Measurements from ENCODE around the gene EHMT2.
A peak's percentile ranks its signal among the peaks of the same experiment; 100 is the strongest.

- no peak for TF ChIP-seq CTCF (conservative IDR thresholded peaks at IDR 0.05; ENCODE audit: low read depth, low read length)
- no peak for TF ChIP-seq FOS (IDR thresholded peaks at IDR 0.05; ENCODE audit: low read depth, low read length)
- TF ChIP-seq ELK1 (IDR thresholded peaks at IDR 0.05; ENCODE audit: borderline replicate concordance, low read depth, low read length), result no peak
- peak; percentile 99 for TF ChIP-seq POLR2A (IDR thresholded peaks at IDR 0.05; ENCODE audit: low read depth, low read length)
- TF ChIP-seq NFE2L2 (IDR thresholded peaks at IDR 0.05; ENCODE audit: low read depth, low read length), result no peak
- no peak for TF ChIP-seq SMC3 (IDR thresholded peaks at IDR 0.05; ENCODE audit: low read depth, low read length)
- TF ChIP-seq RCOR1 (IDR thresholded peaks at IDR 0.05; ENCODE audit: insufficient replicate concordance, low read length), result no peak
- TF ChIP-seq CEBPB (IDR thresholded peaks at IDR 0.05; ENCODE audit: low read depth, low read length), result peak; percentile 32; the same call in 1 of the 2 replicates
- TF ChIP-seq USF2 (IDR thresholded peaks at IDR 0.05; ENCODE audit: low read depth, low read length), result no peak
- no peak for TF ChIP-seq MAFK (IDR thresholded peaks at IDR 0.05; ENCODE audit: low read depth, low read length)
Observed at GRCh38 chr6:31834367-31835250, 62.9 kb downstream of the EHMT2 start.
